HG03558 (cell line): ENCODE data around the gene FAM83G.

ENCODE experiments used
- ATAC-seq: cut with Tn5 transposase; IDR thresholded peaks from one replicate; pipeline ENCODE4 v1.9.1; 2021; ENCODE audit warnings: moderate number of reproducible peaks; ENCODE audit not compliant: unreplicated experiment; ENCODE audit errors: extremely low read depth

FAM83G gene

GRCh38 chr17:19010729-19011505 lies 6.4 kb upstream of the FAM83G start:
- no peak for ATAC-seq

GRCh38 chr17:19009970-19010369 lies 5.4 kb upstream of the FAM83G start:
- no peak for ATAC-seq

- ATAC-seq = no peak
Observed at GRCh38 chr17:19006698-19007097, 2.1 kb upstream of the FAM83G start.

- ATAC-seq = no peak
Observed at GRCh38 chr17:19005789-19006430, 1.3 kb upstream of the FAM83G start.

- ATAC-seq = no peak
Observed at GRCh38 chr17:19005137-19005773, 691 bp upstream of the FAM83G start.

- no peak for ATAC-seq
Observed at GRCh38 chr17:19003543-19004420, 782 bp downstream of the FAM83G start.

- no peak for ATAC-seq
Observed at GRCh38 chr17:19002805-19003542, 1.6 kb downstream of the FAM83G start.

- ATAC-seq = no peak
Observed at GRCh38 chr17:19001907-19002590, 2.5 kb downstream of the FAM83G start.

GRCh38 chr17:19000531-19001325 lies 3.8 kb downstream of the FAM83G start:
- ATAC-seq = no peak

GRCh38 chr17:18999911-19000310 lies 4.7 kb downstream of the FAM83G start:
- ATAC-seq = no peak

- ATAC-seq = no peak
Observed at GRCh38 chr17:18999394-18999793, 5.2 kb downstream of the FAM83G start.

GRCh38 chr17:18997650-18998196 lies 6.8 kb downstream of the FAM83G start:
- ATAC-seq = no peak

- no peak for ATAC-seq
Observed at GRCh38 chr17:18996458-18996857, 8.1 kb downstream of the FAM83G start.

- no peak for ATAC-seq
Observed at GRCh38 chr17:18995220-18995619, 9.3 kb downstream of the FAM83G start.

GRCh38 chr17:18994631-18995030 lies 9.9 kb downstream of the FAM83G start:
- ATAC-seq = no peak

GRCh38 chr17:18993905-18994526 lies 10.5 kb downstream of the FAM83G start:
- ATAC-seq = no peak

- no peak for ATAC-seq
Observed at GRCh38 chr17:18992454-18993130, 12.0 kb downstream of the FAM83G start.
